ENCODE data around the gene PI4KA. TPM values are rescaled to one million over a fixed set of nuclear protein-coding genes. Genes with fewer than 3 reads are reported as not detected.

The PI4KA gene
- total RNA-seq, 1 donor from 2014 or later = 80.4 TPM

GRCh38 chr22:20868025-20868962 lies 9.7 kb upstream of the PI4KA start:
- DNase-seq (ENCODE audit: low spot score) = no peak
- Mint-ChIP-seq H3K4me3 (no peak overlapping the region), H3K27me3 (ENCODE audit: insufficient read depth) (no peaks in the 10 kb centered on the region), H3K9me3 (no peaks in the 10 kb centered on the region), H3K27ac (peak overlapping the region; percentile 56), H3K4me1 (ENCODE audit: low read depth) (peaks cover 28% of the 10 kb centered on the region), H3K36me3 (ENCODE audit: low read depth) (peaks cover 12% of the 10 kb centered on the region)
- intact Hi-C loops (cut with micrococcal nuclease) = no loop called here

- H3K9me3 Mint-ChIP-seq = no peaks in the 10 kb centered on the region
- peak overlapping the region; percentile 6 for H3K4me3 Mint-ChIP-seq
- H3K36me3 Mint-ChIP-seq (ENCODE audit: low read depth) = peaks cover 14% of the 10 kb centered on the region
- H3K27me3 Mint-ChIP-seq (ENCODE audit: insufficient read depth) = peaks cover 2% of the 10 kb centered on the region
- intact Hi-C loops (cut with micrococcal nuclease) = no loop called here
- peaks cover 33% of the 10 kb centered on the region for H3K4me1 Mint-ChIP-seq (ENCODE audit: low read depth)
- H3K27ac Mint-ChIP-seq = peak overlapping the region; percentile 56
- DNase-seq (ENCODE audit: low spot score) = no peak
These were observed 8.8 kb upstream of the PI4KA start for GRCh38 chr22:20867179-20868024.

DNA sequence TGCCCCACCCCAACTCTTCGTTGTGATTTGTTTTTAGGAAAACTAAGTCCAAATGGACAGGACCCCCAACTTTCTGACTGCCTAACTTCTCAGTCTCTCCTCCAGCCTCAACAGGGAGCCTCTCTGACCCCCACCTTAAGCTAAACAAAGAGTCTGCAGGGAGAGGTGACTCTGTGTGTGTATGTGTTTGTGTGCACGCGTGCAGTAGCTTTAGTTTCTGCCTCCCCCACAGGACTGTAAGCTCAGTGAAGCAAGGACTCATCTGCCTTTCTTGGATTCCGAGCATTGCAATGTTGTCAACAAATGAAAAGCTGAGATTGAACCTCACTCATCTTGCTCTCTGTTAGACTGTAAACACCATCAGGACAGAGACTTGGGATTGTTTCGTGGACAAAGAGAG lies 8.1 kb upstream of the PI4KA start:
- H3K27ac Mint-ChIP-seq = no peak overlapping the region
- peaks cover 2% of the 10 kb centered on the region for H3K27me3 Mint-ChIP-seq (ENCODE audit: insufficient read depth)
- DNase-seq (ENCODE audit: low spot score) = no peak
- intact Hi-C loops (cut with micrococcal nuclease) = no loop called here
- no peak overlapping the region for H3K4me3 Mint-ChIP-seq
- H3K36me3 Mint-ChIP-seq (ENCODE audit: low read depth) = peaks cover 19% of the 10 kb centered on the region
- no peaks in the 10 kb centered on the region for H3K9me3 Mint-ChIP-seq
- H3K4me1 Mint-ChIP-seq (ENCODE audit: low read depth) = peaks cover 38% of the 10 kb centered on the region

GRCh38 chr22:20865875-20866445 lies 7.3 kb upstream of the PI4KA start:
- H3K4me1 Mint-ChIP-seq (ENCODE audit: low read depth) = peaks cover 38% of the 10 kb centered on the region
- intact Hi-C loops (cut with micrococcal nuclease) = no loop called here
- H3K27ac Mint-ChIP-seq = no peak overlapping the region
- no peak for DNase-seq (ENCODE audit: low spot score)
- no peaks in the 10 kb centered on the region for H3K9me3 Mint-ChIP-seq
- H3K4me3 Mint-ChIP-seq = no peak overlapping the region
- peaks cover 2% of the 10 kb centered on the region for H3K27me3 Mint-ChIP-seq (ENCODE audit: insufficient read depth)
- peaks cover 19% of the 10 kb centered on the region for H3K36me3 Mint-ChIP-seq (ENCODE audit: low read depth)

- no peak for DNase-seq (ENCODE audit: low spot score)
- intact Hi-C loops (cut with micrococcal nuclease) = no loop called here
- peaks cover 38% of the 10 kb centered on the region for H3K4me1 Mint-ChIP-seq (ENCODE audit: low read depth)
- no peak overlapping the region for H3K27ac Mint-ChIP-seq
- peaks cover 19% of the 10 kb centered on the region for H3K36me3 Mint-ChIP-seq (ENCODE audit: low read depth)
- no peaks in the 10 kb centered on the region for H3K9me3 Mint-ChIP-seq
- H3K4me3 Mint-ChIP-seq = no peak overlapping the region
- H3K27me3 Mint-ChIP-seq (ENCODE audit: insufficient read depth) = peaks cover 2% of the 10 kb centered on the region
These were observed 6.7 kb upstream of the PI4KA start for GRCh38 chr22:20865331-20865730.

- no peak for DNase-seq (ENCODE audit: low spot score)
- Mint-ChIP-seq H3K4me3 (no peak overlapping the region), H3K36me3 (ENCODE audit: low read depth) (peaks cover 19% of the 10 kb centered on the region), H3K27ac (no peak overlapping the region), H3K27me3 (ENCODE audit: insufficient read depth) (peaks cover 2% of the 10 kb centered on the region), H3K4me1 (ENCODE audit: low read depth) (peaks cover 45% of the 10 kb centered on the region), H3K9me3 (no peaks in the 10 kb centered on the region)
- intact Hi-C loops (cut with micrococcal nuclease) = no loop called here
These were observed 5.7 kb upstream of the PI4KA start for GRCh38 chr22:20864186-20864908.

- peaks cover 2% of the 10 kb centered on the region for H3K27me3 Mint-ChIP-seq (ENCODE audit: insufficient read depth)
- H3K9me3 Mint-ChIP-seq = no peaks in the 10 kb centered on the region
- H3K4me1 Mint-ChIP-seq (ENCODE audit: low read depth) = peaks cover 47% of the 10 kb centered on the region
- H3K4me3 Mint-ChIP-seq = no peak overlapping the region
- peaks cover 19% of the 10 kb centered on the region for H3K36me3 Mint-ChIP-seq (ENCODE audit: low read depth)
- no peak for DNase-seq (ENCODE audit: low spot score)
- intact Hi-C loops (cut with micrococcal nuclease) = no loop called here
- H3K27ac Mint-ChIP-seq = no peak overlapping the region
These were observed 4.8 kb upstream of the PI4KA start for GRCh38 chr22:20863366-20863765.

DNA sequence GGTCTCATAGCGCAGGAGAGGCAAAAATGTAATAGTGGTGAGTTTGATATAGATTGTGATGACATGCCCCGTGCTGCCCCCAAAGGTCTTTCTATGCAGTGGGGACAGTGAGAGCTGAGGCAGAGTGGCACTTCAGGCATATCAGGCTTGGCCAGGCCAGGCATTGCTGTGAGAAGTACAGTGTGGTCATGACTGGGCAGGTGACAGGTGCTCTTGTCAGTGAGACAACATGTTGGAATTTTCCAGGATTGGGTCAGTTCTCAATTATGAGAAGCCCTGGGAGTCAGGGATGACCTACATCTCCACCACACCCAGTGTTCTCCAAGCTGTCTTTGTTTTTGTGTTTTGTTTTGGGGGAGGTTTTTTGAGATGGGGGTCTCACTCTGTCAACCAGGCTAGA lies 3.9 kb upstream of the PI4KA start:
- peaks cover 48% of the 10 kb centered on the region for H3K4me1 Mint-ChIP-seq (ENCODE audit: low read depth)

DNA sequence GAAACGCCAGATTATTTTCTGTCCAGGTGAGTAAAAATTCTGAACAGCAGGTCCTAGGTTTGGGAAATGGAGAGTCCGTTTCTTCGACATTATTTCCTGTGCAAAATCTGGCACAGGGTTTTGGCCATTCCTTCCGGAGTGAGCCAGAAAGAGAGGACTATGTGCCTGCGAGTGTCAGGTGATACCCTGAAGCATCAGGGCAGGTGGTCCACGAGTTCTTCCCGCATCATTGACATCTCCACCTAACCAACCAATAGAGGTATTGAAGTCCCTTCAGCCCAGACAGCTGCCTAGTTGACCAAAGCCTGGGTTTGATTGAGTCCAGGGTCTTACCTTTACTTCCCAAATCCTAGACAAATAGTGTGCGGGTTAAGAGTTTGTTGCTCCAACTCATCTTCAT lies 1.0 kb upstream of the PI4KA start:
- peak overlapping the region; percentile 71 for H3K27ac Mint-ChIP-seq
- H3K36me3 Mint-ChIP-seq (ENCODE audit: low read depth) = peaks cover 21% of the 10 kb centered on the region
- peak overlapping the region; percentile 85 for H3K4me3 Mint-ChIP-seq
- DNase-seq (ENCODE audit: low spot score) = no peak
- H3K27me3 Mint-ChIP-seq (ENCODE audit: insufficient read depth) = peaks cover 2% of the 10 kb centered on the region
- peaks cover 55% of the 10 kb centered on the region for H3K4me1 Mint-ChIP-seq (ENCODE audit: low read depth)
- no peaks in the 10 kb centered on the region for H3K9me3 Mint-ChIP-seq
- intact Hi-C loops (cut with micrococcal nuclease) = loop anchor here (2.0 to 10.0 kb wide), 5 partner anchors 77 to 351 kb away; no protein-coding TSS in a partner anchor

More for the DNA sequence above, 3.9 kb upstream of the PI4KA start:
- intact Hi-C loops (cut with micrococcal nuclease) = no loop called here
- H3K27me3 Mint-ChIP-seq (ENCODE audit: insufficient read depth) = peaks cover 2% of the 10 kb centered on the region
- H3K27ac Mint-ChIP-seq = no peak overlapping the region
- no peaks in the 10 kb centered on the region for H3K9me3 Mint-ChIP-seq
- peaks cover 19% of the 10 kb centered on the region for H3K36me3 Mint-ChIP-seq (ENCODE audit: low read depth)
- no peak overlapping the region for H3K4me3 Mint-ChIP-seq
- DNase-seq (ENCODE audit: low spot score) = no peak

GRCh38 chr22:20857838-20858614 lies 585 bp downstream of the PI4KA start:
- H3K4me1 Mint-ChIP-seq (ENCODE audit: low read depth) = peaks cover 43% of the 10 kb centered on the region
- H3K27me3 Mint-ChIP-seq (ENCODE audit: insufficient read depth) = peaks cover 1% of the 10 kb centered on the region
- H3K9me3 Mint-ChIP-seq = no peaks in the 10 kb centered on the region
- H3K36me3 Mint-ChIP-seq (ENCODE audit: low read depth) = peaks cover 9% of the 10 kb centered on the region
- H3K4me3 Mint-ChIP-seq = peak overlapping the region; percentile 84
- peak; percentile 79 for DNase-seq (ENCODE audit: low spot score)
- peak overlapping the region; percentile 84 for H3K27ac Mint-ChIP-seq
- intact Hi-C loops (cut with micrococcal nuclease) = loop anchor here (1.0 to 10.0 kb wide), 7 partner anchors 58 to 349 kb away; no protein-coding TSS in a partner anchor

GRCh38 chr22:20857247-20857643 lies 1.4 kb downstream of the PI4KA start:
- intact Hi-C loops (cut with micrococcal nuclease) = loop anchor here (5.0 to 10.0 kb wide), 2 partner anchors 75 to 292 kb away; no protein-coding TSS in a partner anchor
- peak overlapping the region; percentile 84 for H3K27ac Mint-ChIP-seq
- DNase-seq (ENCODE audit: low spot score) = no peak
- H3K4me3 Mint-ChIP-seq = peak overlapping the region; percentile 84
- H3K4me1 Mint-ChIP-seq (ENCODE audit: low read depth) = peaks cover 40% of the 10 kb centered on the region
- H3K27me3 Mint-ChIP-seq (ENCODE audit: insufficient read depth) = no peaks in the 10 kb centered on the region
- H3K9me3 Mint-ChIP-seq = no peaks in the 10 kb centered on the region
- peaks cover 6% of the 10 kb centered on the region for H3K36me3 Mint-ChIP-seq (ENCODE audit: low read depth)

All from activated T-helper 1 cell treated with anti-CD3 and anti-CD28 coated beads, Interleukin-12 subunit alpha, Interleukin-12 subunit beta, Interleukin-2, Interleukin-4 antibody, amounts not matched to agents 30 ng/mL and 10 ng/mL and 1 ng/mL, durations not matched to agents 14 hours and 24 hours and 36 hours (primary cell).